Measurements from ENCODE around the gene RPL26. TPM values are rescaled to one million over a fixed set of nuclear protein-coding genes. Genes with fewer than 3 reads are reported as not detected.

The RPL26 gene
- 2,046 and 2,123 TPM in 2 replicates for total RNA-seq

DNA sequence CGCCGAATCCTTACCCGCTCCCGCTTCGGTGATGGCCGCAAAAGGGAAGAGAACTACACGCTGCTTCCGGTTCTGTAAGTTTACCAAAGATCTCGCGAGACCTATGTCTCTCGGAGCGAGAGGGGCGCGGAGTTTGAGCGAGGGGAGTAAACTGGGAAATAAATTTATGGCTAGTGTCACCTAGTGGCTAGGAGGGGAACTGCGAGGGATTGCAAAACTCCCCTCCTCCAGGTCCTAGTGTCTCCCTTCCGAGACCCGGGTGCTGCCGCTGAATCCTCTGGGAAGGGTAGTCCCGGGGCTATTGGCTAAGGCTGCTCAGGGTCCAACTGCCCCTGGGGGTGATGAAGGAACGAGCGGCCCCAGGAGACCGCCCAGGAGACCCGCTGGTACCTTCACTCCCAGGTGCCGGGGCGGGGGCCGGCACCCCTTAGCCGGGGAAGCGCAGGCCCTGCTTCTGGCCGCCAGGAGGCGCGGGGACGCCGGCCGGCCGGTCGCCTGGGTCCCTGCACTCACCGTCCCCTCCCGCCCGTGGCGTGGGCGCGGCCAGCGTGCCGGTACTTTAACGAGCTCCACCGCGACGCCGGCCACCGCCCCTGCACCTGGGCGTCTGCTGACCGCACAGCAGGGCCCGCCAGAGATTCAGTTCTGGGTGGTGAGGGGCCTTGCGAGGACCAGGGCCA lies at the start of gene RPL26:
RPL26 (minus strand) TSS at position 51 of the 680 bp plus-strand sequence. CDS start 883 bp downstream, outside the sequence.

DNA sequence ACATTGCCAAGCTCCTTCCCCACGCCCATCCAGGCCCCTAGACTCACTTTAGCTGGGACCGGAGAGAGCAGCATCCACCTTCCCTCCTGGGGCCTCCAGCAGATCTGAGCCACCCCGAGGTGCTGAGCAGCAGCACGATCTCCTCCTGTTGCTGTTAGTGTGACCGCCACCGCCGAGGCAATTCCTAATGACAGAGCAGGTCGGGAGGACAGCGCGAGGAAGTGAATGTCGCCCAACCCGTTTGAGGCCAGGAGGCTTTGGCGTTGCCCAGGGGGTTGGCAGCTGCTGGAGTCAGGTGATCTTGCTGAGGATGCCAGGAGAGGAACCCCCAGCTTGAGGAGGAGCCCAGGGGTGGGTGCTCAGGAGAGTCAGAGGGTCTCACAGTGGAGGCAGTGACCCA lies 14.6 kb upstream of the RPL26 start, which contains the start of gene RNF222:
RNF222 (minus strand) TSS at position 192 of the 400 bp plus-strand sequence. CDS start 4,366 bp downstream, outside the sequence.

DNA sequence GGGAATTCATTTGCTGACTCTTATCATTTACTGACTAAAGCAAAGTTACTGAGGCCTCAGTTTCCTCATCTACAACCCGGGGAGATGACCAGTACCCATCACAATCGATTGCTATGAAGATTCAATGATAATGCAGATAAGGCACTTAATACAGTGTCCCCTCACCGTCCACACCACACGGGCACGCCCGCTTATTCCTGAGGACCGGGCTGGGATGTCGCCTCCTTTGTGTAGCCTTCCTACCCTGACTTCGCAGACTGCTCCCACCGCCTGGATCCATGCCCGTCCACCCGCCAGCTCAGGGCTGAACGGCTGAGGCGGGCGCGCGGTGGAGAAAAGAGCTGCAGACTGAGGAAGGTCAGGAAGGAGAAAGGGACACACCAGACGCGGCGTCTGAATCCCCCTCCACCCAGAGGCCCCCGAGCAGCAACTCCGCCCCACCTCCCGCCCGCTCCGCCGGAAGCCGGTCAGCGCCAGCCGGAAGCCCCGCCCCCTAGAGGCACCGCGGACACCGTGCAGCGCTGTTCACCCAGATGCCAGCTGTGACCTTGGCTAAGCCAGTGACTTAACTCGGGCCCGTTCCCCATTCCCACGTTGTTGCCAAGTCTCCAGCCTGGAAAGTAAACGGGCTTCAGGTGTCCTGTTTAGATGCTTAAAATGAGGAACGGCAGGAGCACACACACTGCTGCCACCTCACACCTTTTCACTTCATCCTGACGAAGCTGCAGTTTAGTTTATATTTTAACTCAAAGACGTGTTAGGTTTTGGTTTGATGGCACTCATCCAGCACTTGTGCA lies 6.5 kb downstream of the RPL26 start, which contains the start of gene KRABD2:
KRABD2 (minus strand) TSS at position 434 of the 797 bp plus-strand sequence.

DNA sequence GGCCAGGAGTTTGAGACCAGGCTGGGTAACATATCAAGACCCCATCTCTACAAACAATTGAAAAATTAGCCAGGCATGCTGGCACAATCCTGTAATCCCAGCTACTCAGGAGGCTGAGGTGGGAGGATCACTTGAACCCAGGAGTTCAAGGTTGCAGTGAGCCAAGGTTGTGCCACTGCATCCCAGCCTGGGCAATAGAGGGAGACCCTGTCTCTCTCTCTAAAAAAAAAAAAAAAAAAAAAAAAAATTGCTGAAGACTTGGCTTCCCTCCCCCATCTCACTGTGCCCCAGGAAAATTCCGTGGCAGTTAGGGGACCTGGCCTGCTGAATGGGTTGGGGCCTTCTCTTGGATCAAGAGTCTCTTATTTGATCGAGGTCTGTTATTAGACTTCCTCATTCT lies 43.5 kb downstream of the RPL26 start, which contains the start of gene ODF4:
ODF4 (plus strand) TSS at position 301 of the 400 bp plus-strand sequence. CDS start 212 bp downstream, outside the sequence.

Other genes starting within 250 kb of the RPL26 start
- gene PER1, start 230.8 kb downstream of the RPL26 start, total RNA-seq, result 34.5 and 35.2 TPM in 2 replicates
- gene VAMP2, start 220.2 kb downstream of the RPL26 start, total RNA-seq, result 7.0 and 10.1 TPM in 2 replicates
- gene TMEM107, start 206.8 kb downstream of the RPL26 start, total RNA-seq, result 22.8 and 23.3 TPM in 2 replicates
- gene BORCS6, start 193.0 kb downstream of the RPL26 start, total RNA-seq, result 8.3 and 10.1 TPM in 2 replicates
- 6.2 and 163 TPM in 2 replicates for gene AURKB, start 172.6 kb downstream of the RPL26 start, total RNA-seq
- 9.0 and 12.0 TPM in 2 replicates for gene CTC1, start 135.1 kb downstream of the RPL26 start, total RNA-seq
- gene PFAS, start 133.9 kb downstream of the RPL26 start, total RNA-seq, result 34.7 and 73.0 TPM in 2 replicates
- gene RANGRF, start 94.5 kb downstream of the RPL26 start, total RNA-seq, result 23.8 and 28.0 TPM in 2 replicates
- 1.5 and 2.4 TPM in 2 replicates for gene SLC25A35, start 87.8 kb downstream of the RPL26 start, total RNA-seq
- gene ARHGEF15, start 73.0 kb downstream of the RPL26 start, total RNA-seq, result under 0.01 and 0.38 TPM in 2 replicates
- not detected in 2 replicates for gene ODF4, start 43.4 kb downstream of the RPL26 start, total RNA-seq
- not detected in 2 replicates for gene RNF222, start 14.6 kb upstream of the RPL26 start, total RNA-seq
- 24.7 and 32.6 TPM in 2 replicates for gene NDEL1, start 52.7 kb upstream of the RPL26 start, total RNA-seq
- gene MYH10, start 247.5 kb upstream of the RPL26 start, total RNA-seq, result 92.9 and 132 TPM in 2 replicates